IMR-90 (cell line): Measurements from ENCODE around the gene IFIT3. TPM values are rescaled to one million over a fixed set of nuclear protein-coding genes. Genes with fewer than 3 reads are reported as not detected.

Source experiments
- ATAC-seq: fragments of 200-7000 bp; cut with Tn5 transposase; 2 replicates; pipeline ENCODE4 v1.9.1; 2020; ENCODE audit warnings: low read depth, mild to moderate bottlenecking, moderate library complexity
- BruUV-seq: library from RNA; stranded (reverse); fragments of 400-500 nt; replicated peaks from 2 replicates; lab custom pipeline; 2021; lab: Mats Ljungman, UMichigan
- CTCF ChIA-PET: fragments of 300-600 bp; formaldehyde crosslinking; extraction: SDS; loops from one replicate; lab custom pipeline; 2021; ENCODE audit warnings: antibody characterized with exemption; lab: Yijun Ruan, JAX
- POLR2A ChIA-PET: fragments of 300-600 bp; sonication (Branson Sonifier 250); formaldehyde crosslinking; loops from one replicate; lab custom pipeline; 2022; ENCODE audit warnings: antibody characterized with exemption; ENCODE audit not compliant: unreplicated experiment; lab: Charles Lee
- DNase-seq: peaks from one replicate; pipeline ENCODE4 v3.0.0; 2013
- H2AFZ ChIP-seq: replicated peaks from 2 replicates; pipeline ENCODE3; 2013; ENCODE audit warnings: low read length, mild to moderate bottlenecking; ENCODE audit not compliant: poor library complexity
- H2AK5ac ChIP-seq: 2 replicates; pipeline ENCODE4 v1.6.1; 2013; ENCODE audit warnings: low read depth, low read length, inconsistent platforms
- H2AK9ac ChIP-seq: replicated peaks from 2 replicates; pipeline ENCODE3; 2013; ENCODE audit warnings: mild to moderate bottlenecking, low read depth, low read length, moderate library complexity; ENCODE audit not compliant: poor library complexity
- H2BK120ac ChIP-seq: 2 replicates; pipeline ENCODE4 v1.6.1; 2013; ENCODE audit warnings: low read depth, low read length, inconsistent platforms
- H2BK15ac ChIP-seq: 3 replicates; pipeline ENCODE4 v1.6.1; 2013; ENCODE audit warnings: low read depth, low read length, inconsistent platforms
- H2BK20ac ChIP-seq: 2 replicates; pipeline ENCODE4 v1.6.1; 2013; ENCODE audit warnings: low read depth, mild to moderate bottlenecking, inconsistent platforms, low read length, moderate library complexity
- H2BK5ac ChIP-seq: 2 replicates; pipeline ENCODE4 v1.6.1; 2013; ENCODE audit warnings: mild to moderate bottlenecking, low read depth, low read length, inconsistent platforms; ENCODE audit not compliant: poor library complexity, severe bottlenecking
- H3K14ac ChIP-seq: replicated peaks from 2 replicates; pipeline ENCODE4 v1.6.1; 2013; ENCODE audit warnings: low read depth, low read length, inconsistent platforms
- H3K18ac ChIP-seq: 2 replicates; pipeline ENCODE4 v1.6.1; 2013; ENCODE audit warnings: low read depth, low read length, control low read depth
- H3K23ac ChIP-seq: 2 replicates; pipeline ENCODE4 v1.6.1; 2013; ENCODE audit warnings: low read depth, low read length, inconsistent platforms
- H3K27ac ChIP-seq: 2 replicates; pipeline ENCODE4 v1.5.1; 2013; ENCODE audit warnings: mild to moderate bottlenecking, control low read depth, low read length; ENCODE audit not compliant: insufficient read depth
- H3K27me3 ChIP-seq: 2 replicates; pipeline ENCODE4 v1.6.1; 2013; ENCODE audit warnings: low read length; ENCODE audit not compliant: control insufficient read depth, insufficient read depth
- H3K36me3 ChIP-seq: 2 replicates; pipeline ENCODE4 v1.6.1; 2013; ENCODE audit warnings: low read length, mixed read lengths; ENCODE audit not compliant: control insufficient read depth, insufficient read depth
- H3K4ac ChIP-seq: 2 replicates; pipeline ENCODE4 v1.6.1; 2013; ENCODE audit warnings: low read depth, low read length, inconsistent platforms
- H3K4me1 ChIP-seq: 2 replicates; pipeline ENCODE4 v1.6.1; 2013; ENCODE audit warnings: low read length, mixed read lengths; ENCODE audit not compliant: control insufficient read depth, insufficient read depth
- H3K4me2 ChIP-seq: 2 replicates; pipeline ENCODE4 v1.6.1; 2013; ENCODE audit warnings: low read depth, mild to moderate bottlenecking, control low read depth, low read length, moderate library complexity
- H3K4me3 ChIP-seq: 2 replicates; pipeline ENCODE4 v1.5.1; 2013; ENCODE audit warnings: low read depth, mild to moderate bottlenecking, control low read depth, low read length, moderate library complexity; ENCODE audit not compliant: insufficient read depth
- H3K56ac ChIP-seq: 2 replicates; pipeline ENCODE4 v1.6.1; 2013; ENCODE audit warnings: low read length, inconsistent platforms; ENCODE audit not compliant: insufficient read depth; ENCODE audit errors: extremely low read depth
- H3K79me1 ChIP-seq, 2 experiments: 2 replicates each; pipeline ENCODE4 v1.6.1; 2013; ENCODE audit warnings: low read length in 2 of 2, inconsistent platforms in 1 of 2, low read depth in 1 of 2
- H3K9ac ChIP-seq: 2 replicates; pipeline ENCODE4 v1.6.1; 2013; ENCODE audit warnings: low read depth, low read length, control low read depth
- H3K9me1 ChIP-seq: 2 replicates; pipeline ENCODE4 v1.6.1; 2013; ENCODE audit warnings: low read length, inconsistent platforms; ENCODE audit not compliant: insufficient read depth
- H3K9me3 ChIP-seq: 2 replicates; pipeline ENCODE4 v1.6.1; 2013; ENCODE audit warnings: low read length; ENCODE audit not compliant: control insufficient read depth, insufficient read depth
- H4K20me1 ChIP-seq: 2 replicates; pipeline ENCODE4 v1.6.1; 2013; ENCODE audit warnings: low read length, inconsistent platforms; ENCODE audit not compliant: insufficient read depth
- H4K5ac ChIP-seq: 2 replicates; pipeline ENCODE4 v1.6.1; 2013; ENCODE audit warnings: mild to moderate bottlenecking, low read depth, low read length, control low read depth
- H4K8ac ChIP-seq, 2 experiments: 2 replicates each; pipeline ENCODE4 v1.6.1; 2013; ENCODE audit warnings: low read depth in 2 of 2, low read length in 2 of 2, control low read depth in 1 of 2, inconsistent platforms in 1 of 2
- H4K91ac ChIP-seq: 2 replicates; pipeline ENCODE4 v1.6.1; 2013; ENCODE audit warnings: low read depth, low read length, inconsistent platforms; ENCODE audit not compliant: insufficient read depth
- NFE2L2 ChIP-seq: fragments of 150-350 bp; IDR thresholded peaks from 2 replicates; pipeline ENCODE4 v1.6.1; 2016; ENCODE audit warnings: low read depth, mild to moderate bottlenecking, low read length
- dilution Hi-C: fragments of 300-500 bp; cut with HindIII; formaldehyde crosslinking; loops from one replicate; pipeline ENCODE4 v1.14.3; 2018; ENCODE audit warnings: low sequenced_read_pairs; ENCODE audit not compliant: unreplicated experiment
- in situ Hi-C: fragments of 300-500 bp; cut with MboI; formaldehyde crosslinking; loops from 3 replicates; pipeline ENCODE4 v1.14.3; 2019; ENCODE audit warnings: low sequenced_read_pairs, inconsistent platforms, mixed read lengths
- intact Hi-C: fragments of 100-400 bp; cut with micrococcal nuclease; formaldehyde crosslinking; loops from 2 replicates; pipeline ENCODE4 v1.10.0; 2022
- polyA plus RNA-seq, 3 experiments: library from polyadenylated mRNA; depleted of rRNA; stranded (reverse); fragments of >200 nt; gene quantifications; 2 replicates each; pipeline ENCODE4 v1.2.3, GENCODE V29; 2012; ENCODE audit warnings: low replicate concordance in 1 of 3
- total RNA-seq: library from RNA; depleted of rRNA; stranded (reverse); fragments of >200 nt; gene quantifications from 2 replicates; pipeline ENCODE4 v1.2.3, GENCODE V29; 2012

The IFIT3 gene
- total and polyA plus RNA-seq, 2 of the 4 experiments (the other 2 are of a cell fraction), result 3.5 to 7.3 TPM

- ATAC-seq, result peak; percentile 59; the same call in 1 of the 2 replicates
- peak overlapping the region; percentile 17; the same call in 1 of the 2 replicates for H4K5ac ChIP-seq
- no peak overlapping the region for H2AK9ac ChIP-seq
- H4K20me1 ChIP-seq, result peaks cover 8% of the 10 kb centered on the region; the same call in 1 of the 2 replicates
- no peaks in the 10 kb centered on the region for H3K79me1 ChIP-seq
- no peak overlapping the region for H2BK20ac ChIP-seq
- no peaks in the 10 kb centered on the region for H3K9me3 ChIP-seq
- POLR2A ChIA-PET, result no interaction called here
- H3K23ac ChIP-seq, result peak overlapping the region; percentile 27; the same call in 1 of the 2 replicates
- H3K27me3 ChIP-seq, result no peaks in the 10 kb centered on the region
- peak overlapping the region; percentile 35 for H3K18ac ChIP-seq
- H3K9ac ChIP-seq, result 0 out of 2 replicates have a peak overlapping the region, but pooled peaks have one; percentile 16
- peak overlapping the region in 1 of 2 experiments; percentile 6; a peak in 1 of 4 replicates for H4K8ac ChIP-seq
- H3K4ac ChIP-seq, result peak overlapping the region; percentile 10
- peak overlapping the region; percentile 71; the same call in 2 of the 3 replicates for H2BK15ac ChIP-seq
- peaks cover 6% of the 10 kb centered on the region for H3K4me1 ChIP-seq
- TF ChIP-seq NFE2L2, result no peak
- DNase-seq, result no peak
- H2AK5ac ChIP-seq, result peak overlapping the region; percentile 13; the same call in 1 of the 2 replicates
- peaks cover 6% of the 10 kb centered on the region for H3K9me1 ChIP-seq
- H3K56ac ChIP-seq, result no peak overlapping the region
- H3K4me3 ChIP-seq, result no peak overlapping the region
- CTCF ChIA-PET, result no interaction called here
- H2AFZ ChIP-seq, result peak overlapping the region; percentile 27
- no TSS peak for BruUV-seq
- H3K4me2 ChIP-seq, result peak overlapping the region; percentile 58
- H3K27ac ChIP-seq, result peak overlapping the region; percentile 88; the same call in 1 of the 2 replicates
- H3K36me3 ChIP-seq, result no peaks in the 10 kb centered on the region
- peak overlapping the region; percentile 9; the same call in 1 of the 2 replicates for H2BK120ac ChIP-seq
- in situ Hi-C loops, result no loop called here
- H4K91ac ChIP-seq, result no peak overlapping the region
- dilution Hi-C loops, result no loop called here
- H3K14ac ChIP-seq, result 0 out of 2 replicates have a peak overlapping the region, but pooled peaks have one; percentile 5
- intact Hi-C loops, result loop anchor here (2.0 kb wide), 1 partner anchor 40 kb away; the partner anchor contains the start of gene IFIT5
- peak overlapping the region; percentile 45 for H2BK5ac ChIP-seq
Observed at GRCh38 chr10:89374713-89375141, 46.9 kb downstream of the IFIT3 start.
